GM13976 (cell line): ENCODE data around the gene SPPL2C.

Experiments used
- DNase-seq: peaks from one replicate; pipeline ENCODE4 v3.0.0; 2012; ENCODE audit warnings: low spot score
- CTCF ChIP-seq: IDR thresholded peaks from 2 replicates; pipeline ENCODE4 v1.5.1; 2012; ENCODE audit warnings: borderline replicate concordance, mild to moderate bottlenecking; ENCODE audit not compliant: insufficient read depth; ENCODE audit errors: extremely low read depth, missing control alignments, control extremely low read depth
- in situ Hi-C: fragments of 300-500 bp; cut with MboI; formaldehyde crosslinking; loops from one replicate; pipeline ENCODE4 v1.12.0; 2022; ENCODE audit warnings: low sequenced_read_pairs, mixed read lengths, inconsistent platforms; ENCODE audit not compliant: unreplicated experiment

The SPPL2C gene

GRCh38 chr17:45836047-45837044 is 8.3 kb upstream of the SPPL2C start:
- no peak for DNase-seq
- no peak for TF ChIP-seq CTCF
- in situ Hi-C loops: loop anchor here (25.0 kb wide), 2 partner anchors 424 to 624 kb away; partner anchors contain the start of gene FMNL1

- DNase-seq: no peak
- TF ChIP-seq CTCF: no peak
- in situ Hi-C loops: loop anchor here (25.0 kb wide), 2 partner anchors 425 to 625 kb away; partner anchors contain the start of gene FMNL1
Observed at GRCh38 chr17:45837187-45837586, 7.5 kb upstream of the SPPL2C start.

GRCh38 chr17:45837603-45838002 is 7.1 kb upstream of the SPPL2C start:
- no peak for DNase-seq
- TF ChIP-seq CTCF: no peak
- in situ Hi-C loops: loop anchor here (25.0 kb wide), 2 partner anchors 425 to 625 kb away; partner anchors contain the start of gene FMNL1

- DNase-seq: no peak
- in situ Hi-C loops: loop anchor here (25.0 kb wide), 2 partner anchors 427 to 627 kb away; partner anchors contain the start of gene FMNL1
- TF ChIP-seq CTCF: no peak
Observed at GRCh38 chr17:45838751-45839295, 5.9 kb upstream of the SPPL2C start.

- in situ Hi-C loops: loop anchor here (25.0 kb wide), 2 partner anchors 427 to 627 kb away; partner anchors contain the start of gene FMNL1
- DNase-seq: no peak
Observed at GRCh38 chr17:45839442-45839841, 5.2 kb upstream of the SPPL2C start.

More at GRCh38 chr17:45839442-45839841, 5.2 kb upstream of the SPPL2C start:
- no peak for TF ChIP-seq CTCF
